Activated CD8-positive, alpha-beta memory T cell treated with anti-CD3 and anti-CD28 coated beads, Interleukin-2, amount 50 U/mL, for 1 hour (primary cell): ENCODE data around the gene FOXO6.

ENCODE experiments used
- DNase-seq: peaks from one replicate; pipeline ENCODE4 v3.0.0-alpha.2; 2020; ENCODE audit errors: extremely low read depth

FOXO6 gene

DNA sequence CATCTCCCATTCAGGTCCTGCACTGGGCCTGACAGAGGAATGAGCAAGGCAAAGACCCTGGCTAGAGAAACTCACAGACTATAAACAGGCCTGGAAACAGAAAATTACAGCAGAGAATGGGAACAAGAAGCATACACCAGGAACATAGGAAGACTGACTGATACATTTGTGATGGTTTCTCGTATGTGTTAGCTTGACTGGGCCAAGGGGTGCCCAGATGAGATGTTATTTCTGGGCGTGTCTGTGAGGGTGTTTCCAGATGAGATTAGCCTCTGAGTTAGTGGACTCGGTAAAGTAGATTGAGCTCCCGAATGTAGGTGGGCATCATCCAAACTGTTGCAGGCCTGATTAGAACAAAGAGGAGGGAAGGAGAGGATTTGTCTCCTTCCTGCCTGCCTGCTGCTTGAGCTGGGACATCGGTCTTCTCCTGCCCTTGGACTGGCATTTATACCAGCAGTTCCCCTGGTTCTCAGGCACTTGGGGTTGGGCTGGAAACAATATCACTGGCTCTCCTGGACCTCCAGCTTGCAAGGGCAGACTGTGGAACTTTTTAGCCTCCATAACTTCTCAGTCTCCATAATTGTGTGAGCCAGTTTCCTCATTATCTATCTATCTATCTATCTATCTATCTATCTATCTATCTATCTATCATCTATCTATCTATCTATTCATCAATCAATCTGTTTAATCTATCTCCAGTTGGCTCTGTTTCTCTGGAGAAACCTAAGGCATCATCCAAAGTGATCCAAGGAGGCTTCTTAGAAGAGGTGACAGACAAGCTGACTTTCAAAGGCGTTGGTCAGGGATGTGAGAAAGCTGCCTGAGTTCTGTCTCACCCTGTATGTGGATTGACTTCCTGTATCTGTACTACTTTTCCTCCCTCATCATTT, 9.7 kb upstream of the FOXO6 start:
- DNase-seq = no peak

DNA sequence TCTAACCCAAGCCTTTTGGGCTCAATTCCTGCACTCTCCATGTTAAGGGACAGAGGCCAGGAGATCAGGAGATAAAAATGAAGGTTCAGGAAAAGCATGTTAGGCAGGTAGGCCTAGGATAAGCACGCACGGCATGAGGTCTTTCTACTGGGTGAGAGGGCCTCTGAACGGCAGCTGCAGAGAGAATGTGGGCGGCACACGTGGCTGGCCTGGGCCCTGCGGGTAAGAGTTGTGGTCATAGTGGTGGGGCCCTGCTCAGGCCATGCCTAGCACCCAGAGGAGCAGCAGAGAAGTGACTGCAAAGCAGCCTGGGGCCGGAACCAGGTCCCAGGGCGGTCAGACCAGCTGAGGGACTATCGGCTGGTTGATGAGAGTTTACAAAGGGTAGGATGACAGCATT, 7.5 kb upstream of the FOXO6 start:
- no peak for DNase-seq

DNA sequence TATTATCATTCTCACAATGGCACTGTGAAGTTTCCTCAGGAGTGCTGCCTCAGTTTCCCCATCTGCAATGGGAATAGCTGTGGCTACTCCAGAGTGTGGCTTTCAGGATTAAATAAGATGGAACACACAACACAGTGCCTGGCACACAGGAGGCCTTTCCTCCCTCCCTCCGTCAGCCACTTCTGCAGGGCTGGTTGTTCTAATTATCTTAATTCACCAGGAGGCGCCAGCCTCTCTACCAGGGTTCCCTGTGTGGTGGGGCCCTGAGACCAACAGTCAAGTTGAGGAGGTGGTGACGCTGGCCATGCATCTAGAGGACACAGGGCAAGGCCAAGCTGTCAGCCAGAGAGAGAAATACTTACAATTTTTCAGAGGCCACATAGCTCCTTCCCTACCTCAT, 6.3 kb upstream of the FOXO6 start:
- no peak for DNase-seq

DNA sequence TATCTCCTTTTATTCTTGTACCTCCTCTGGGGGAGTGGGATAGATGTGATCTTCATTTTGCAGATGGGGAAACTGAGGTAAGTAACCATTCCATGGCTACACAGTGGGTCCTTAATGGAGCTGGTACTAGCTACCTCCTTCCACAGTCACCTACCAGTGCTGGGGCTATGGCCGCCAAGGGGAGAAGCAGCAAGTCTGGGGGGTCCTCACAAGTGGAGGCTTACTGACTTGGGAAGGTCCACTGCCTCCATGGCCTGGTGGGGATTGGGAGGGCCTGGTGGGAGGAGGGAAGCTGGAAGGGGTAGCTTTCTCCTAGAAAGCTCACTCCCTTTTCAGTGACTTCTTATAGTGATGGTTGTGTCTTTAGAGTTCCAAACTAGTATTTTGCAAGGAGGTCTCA, 5.9 kb upstream of the FOXO6 start:
- DNase-seq = no peak

DNA sequence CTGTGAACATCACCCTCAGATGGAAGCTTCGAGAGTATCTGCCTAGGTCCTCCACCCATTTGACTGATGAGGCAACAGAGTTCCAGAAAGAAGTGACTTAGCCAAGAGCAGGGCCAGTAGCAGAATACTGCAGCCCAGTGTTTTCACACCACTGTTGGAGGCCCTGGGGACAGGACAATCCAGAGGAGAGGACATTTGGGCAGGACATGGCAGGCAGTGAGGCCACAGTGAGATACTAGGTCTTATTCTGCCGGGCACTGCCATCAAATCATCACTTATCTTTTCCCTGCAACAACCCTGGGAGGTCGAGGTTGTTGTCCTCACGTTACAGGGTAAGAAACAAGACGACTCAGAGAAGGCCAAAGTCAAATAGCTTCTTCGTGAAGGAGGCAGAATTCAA, 5.5 kb upstream of the FOXO6 start:
- no peak for DNase-seq

DNA sequence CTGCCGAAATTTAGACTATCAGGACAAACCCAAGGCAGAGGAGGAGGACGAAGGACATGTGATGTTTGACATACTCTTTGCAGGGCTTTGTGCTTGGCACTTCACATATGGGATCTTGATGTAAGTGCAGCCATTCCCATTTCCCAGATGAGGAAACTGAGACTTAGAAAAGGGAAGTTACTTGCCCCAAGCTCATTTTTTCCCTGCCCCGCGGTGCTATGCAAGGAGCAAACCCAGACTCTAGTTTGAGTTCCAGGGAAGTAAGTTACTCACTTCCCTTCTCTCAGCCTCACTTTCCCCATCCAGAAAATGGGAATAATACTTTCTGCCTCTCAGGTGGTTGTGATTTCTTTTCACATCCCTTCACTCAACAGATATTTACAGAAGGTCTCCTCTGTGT, 4.5 kb upstream of the FOXO6 start:
- no peak for DNase-seq

DNA sequence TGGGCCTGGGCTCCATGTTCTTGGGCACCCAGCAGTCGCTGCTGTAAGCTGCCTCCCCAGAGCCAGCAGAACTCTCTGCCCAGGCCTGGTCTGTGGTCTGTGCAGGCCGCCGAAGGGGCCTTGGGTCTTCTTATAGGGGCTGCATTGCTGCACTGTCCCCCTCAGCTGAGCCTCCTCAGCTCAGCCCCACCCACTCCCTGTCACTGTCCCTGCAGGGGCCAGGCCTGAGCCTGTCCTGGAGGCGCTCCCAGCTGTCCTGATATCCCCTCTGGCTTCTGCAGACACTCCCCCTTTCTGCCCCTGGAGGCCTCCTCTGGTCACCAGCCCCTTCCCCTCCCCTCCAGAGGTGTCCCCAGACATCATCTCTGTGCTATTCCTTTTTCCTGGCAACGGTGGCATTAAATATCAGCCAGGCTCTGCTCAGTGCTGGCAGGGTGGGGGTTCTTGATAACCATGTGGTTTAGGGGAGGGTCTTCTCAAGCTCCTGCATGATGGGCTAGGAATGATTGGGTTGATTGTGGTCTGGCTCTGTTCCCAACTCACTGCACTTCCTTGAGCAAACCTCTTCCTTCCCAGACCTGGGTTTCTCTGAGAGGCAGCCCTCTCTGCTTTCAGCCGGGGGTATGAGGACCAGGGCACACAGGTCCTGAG, 3.7 kb upstream of the FOXO6 start:
- no peak for DNase-seq

DNA sequence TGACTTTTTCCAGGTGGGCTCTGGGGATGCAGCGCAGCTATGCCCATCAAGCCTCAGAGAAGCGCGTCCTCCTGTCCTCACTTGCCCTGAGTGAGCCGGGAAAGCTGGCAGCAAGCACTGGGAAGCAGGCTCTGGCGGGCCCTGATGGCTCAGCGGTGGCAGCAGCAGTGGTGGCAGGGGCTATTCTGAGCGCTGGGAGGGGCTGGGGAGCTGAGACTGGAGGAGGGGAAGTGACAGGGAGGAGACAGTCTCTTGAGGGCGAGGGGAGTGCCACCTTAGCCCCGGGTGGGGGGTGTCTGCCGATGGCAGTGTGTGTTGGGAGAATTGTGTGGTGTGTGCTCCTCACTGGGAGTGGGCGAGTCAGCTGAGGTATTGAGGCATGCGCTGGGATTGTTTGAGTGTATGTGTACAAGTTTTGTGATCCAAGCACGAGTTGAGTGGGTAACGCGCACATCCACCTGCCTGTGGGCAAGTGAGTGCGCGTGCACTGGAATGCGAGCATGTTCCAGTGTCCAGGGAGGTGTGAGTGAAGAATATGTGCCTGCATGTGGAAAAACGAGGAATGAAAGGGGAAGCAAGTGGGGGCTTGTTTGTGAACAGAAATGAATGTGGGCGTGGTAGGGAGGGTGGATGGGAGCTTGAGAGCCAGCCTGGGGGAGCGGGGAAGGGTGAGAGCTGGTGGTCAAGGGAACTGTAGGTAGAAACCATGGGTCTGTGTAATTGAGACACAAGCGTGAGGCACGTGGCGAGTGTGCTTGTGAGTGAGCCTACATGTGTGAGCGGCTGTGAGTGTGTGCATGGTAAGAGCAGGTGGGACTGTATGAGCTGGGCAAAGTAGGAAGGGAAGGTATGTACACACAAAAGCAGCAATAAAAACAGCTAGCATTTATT, 2.9 kb upstream of the FOXO6 start:
- no peak for DNase-seq

DNA sequence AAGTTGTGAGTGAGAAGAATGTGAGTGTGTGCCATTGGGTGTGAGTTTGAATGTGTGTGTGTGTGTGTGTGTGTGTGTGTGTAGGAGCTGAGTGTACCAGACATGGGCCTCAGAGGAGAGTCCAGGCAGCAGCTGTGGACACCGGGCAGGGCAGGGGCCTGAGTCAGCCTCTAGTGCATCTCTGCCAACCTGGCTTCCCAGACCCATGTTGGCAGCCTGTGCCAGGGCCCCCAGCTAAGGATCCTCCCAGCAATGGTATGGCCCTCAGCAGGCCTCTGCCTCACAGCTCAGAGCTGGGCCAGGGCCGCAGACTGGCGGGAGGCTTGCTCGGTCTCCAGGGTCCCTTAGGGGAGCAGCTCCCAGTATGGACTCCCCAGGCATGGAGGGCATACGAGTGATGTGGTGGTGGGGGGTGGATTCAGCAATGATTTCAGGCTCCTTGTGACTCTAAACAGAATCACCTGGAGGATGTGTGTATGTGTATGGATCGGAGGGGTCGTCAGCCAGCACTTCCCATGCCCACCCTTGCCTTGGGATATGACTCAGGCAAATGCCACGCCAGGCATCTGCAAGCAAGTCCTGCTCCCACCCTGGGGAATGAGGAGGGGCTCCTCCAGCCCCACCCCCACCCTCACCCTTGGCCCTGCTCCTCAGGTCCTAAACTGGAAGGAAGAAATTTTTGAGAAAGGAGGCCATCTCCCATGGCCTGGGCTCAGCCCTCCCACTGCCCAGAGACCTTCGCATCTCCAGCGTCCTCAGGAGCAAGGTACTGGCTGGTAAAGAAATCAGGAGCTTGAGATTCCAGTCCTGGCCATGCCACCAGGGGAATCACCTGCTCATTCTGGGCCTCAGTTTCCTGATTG, 1.8 kb upstream of the FOXO6 start:
- DNase-seq = no peak

DNA sequence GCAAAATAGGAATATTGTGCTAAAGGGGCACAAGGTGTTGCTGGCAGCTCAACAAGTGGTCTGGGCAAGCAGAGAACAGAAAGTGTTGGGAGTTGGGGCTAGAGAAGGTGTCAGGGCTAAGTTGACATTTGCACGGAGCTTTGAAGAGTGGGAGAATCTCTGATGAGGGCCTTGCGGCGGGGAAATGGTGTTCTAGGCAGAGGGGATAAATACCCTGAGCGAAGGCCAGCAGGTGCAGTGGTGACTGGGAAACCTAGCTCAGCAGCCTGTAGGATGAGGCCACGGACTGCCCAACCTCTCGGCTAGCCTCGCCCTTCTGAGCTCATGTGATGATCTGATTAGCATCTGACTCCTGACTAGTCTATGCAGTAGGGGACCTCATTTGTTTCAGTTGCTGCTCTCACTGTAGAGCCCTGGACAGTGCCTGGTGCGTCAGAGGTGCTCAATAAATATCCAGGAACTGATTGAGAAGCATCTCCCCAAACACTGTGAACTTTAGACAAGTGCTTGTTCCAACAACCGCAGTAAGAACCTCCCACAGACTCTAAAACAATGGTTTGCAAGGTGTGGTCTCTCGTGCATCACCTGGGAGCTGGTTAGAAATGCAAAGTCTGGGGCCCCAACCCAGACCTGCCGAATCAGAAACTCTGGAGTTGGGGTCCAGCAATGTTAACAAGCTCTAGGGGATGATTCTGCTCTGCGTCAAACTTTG, 1.0 kb upstream of the FOXO6 start:
- no peak for DNase-seq

DNA sequence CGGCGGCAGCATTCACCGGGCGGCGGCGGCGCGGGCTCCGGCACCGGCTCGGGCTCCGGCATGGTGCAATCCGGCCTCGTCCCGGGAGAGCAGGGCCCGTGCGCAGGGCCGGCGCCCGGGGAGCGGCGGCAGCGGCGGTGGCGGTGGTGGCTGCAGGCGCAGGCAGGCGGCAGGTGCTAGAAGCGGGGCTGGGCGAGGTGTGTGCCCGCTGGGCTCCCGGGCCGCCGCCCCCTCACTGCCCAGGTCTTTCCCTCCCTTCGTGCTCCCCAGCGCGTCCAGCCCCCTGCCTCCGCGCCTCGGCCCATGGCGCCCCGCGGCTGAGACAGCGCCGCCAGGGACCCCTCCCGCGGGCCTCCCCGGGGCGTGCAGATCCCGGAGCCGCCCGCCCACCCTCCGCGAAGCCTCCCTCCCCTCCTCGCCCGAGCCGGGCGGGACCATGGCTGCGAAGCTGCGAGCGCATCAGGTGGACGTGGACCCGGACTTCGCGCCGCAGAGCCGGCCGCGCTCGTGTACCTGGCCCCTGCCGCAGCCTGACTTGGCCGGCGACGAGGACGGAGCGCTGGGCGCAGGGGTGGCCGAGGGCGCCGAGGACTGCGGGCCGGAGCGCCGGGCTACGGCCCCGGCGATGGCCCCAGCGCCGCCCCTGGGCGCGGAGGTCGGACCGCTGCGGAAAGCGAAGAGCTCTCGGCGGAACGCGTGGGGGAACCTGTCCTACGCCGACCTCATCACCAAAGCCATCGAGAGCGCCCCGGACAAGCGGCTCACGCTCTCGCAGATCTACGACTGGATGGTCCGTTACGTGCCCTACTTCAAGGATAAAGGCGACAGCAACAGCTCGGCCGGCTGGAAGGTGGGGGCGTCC, 492 bp downstream of the FOXO6 start:
- DNase-seq = no peak

DNA sequence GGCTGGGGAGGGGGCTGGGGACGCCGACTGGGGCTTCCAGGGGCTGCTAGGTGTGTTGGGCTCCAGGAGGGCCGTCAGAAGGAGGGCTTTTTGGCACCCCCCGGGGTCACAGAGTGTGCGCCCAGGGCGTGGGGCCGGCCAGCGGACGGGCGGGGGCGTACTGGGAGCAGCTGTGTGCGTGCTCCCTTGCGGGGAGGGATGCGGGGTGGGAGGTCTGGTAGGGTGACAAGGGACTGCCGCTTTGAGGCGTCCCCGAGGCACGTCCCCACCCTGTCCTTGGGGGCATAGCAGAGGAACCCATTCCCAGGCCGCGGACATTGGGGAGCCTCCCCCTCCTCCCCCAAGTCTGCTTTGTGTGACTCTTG, 1.1 kb downstream of the FOXO6 start:
- no peak for DNase-seq

DNA sequence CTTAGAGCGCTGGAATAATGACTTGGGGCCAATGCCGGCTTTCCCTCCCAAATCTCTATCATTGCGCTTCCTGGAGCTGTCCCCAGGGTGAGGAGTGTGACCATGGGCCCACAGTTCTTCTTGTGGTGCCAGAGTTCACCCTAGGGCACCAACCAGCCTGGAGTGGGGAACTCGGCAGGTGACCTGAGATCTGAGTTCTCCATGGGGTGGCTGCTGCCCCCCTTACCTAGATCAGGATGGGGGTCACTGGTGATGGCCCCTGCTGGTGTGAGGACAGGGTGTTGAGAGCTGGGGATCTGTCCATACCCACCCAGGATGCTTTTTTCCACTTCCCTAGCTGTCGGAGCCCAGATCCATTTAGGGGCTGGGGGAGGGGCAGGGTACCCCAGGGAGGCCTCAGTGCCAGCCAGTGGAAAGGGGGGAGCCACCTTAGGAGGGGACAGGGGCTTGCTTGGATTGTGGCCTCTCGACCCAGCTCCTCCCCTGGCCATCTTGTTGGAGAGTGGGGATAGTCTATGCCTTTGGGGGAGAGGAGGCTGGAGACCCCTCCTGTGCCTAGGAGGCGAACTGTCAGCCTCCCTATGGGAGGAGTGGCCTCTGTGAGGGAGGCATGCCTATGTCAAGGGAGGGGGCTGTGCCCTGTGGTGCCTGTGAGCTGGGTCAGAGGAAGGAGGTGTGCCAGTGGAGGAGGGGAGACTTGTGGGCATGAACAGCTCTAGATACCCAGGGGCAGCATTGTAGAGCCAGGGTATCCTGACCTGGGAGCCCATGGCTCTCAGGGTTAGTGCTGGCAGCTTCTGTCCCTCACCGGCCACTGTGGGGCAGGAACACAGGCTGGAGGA, 1.7 kb downstream of the FOXO6 start:
- DNase-seq = no peak

DNA sequence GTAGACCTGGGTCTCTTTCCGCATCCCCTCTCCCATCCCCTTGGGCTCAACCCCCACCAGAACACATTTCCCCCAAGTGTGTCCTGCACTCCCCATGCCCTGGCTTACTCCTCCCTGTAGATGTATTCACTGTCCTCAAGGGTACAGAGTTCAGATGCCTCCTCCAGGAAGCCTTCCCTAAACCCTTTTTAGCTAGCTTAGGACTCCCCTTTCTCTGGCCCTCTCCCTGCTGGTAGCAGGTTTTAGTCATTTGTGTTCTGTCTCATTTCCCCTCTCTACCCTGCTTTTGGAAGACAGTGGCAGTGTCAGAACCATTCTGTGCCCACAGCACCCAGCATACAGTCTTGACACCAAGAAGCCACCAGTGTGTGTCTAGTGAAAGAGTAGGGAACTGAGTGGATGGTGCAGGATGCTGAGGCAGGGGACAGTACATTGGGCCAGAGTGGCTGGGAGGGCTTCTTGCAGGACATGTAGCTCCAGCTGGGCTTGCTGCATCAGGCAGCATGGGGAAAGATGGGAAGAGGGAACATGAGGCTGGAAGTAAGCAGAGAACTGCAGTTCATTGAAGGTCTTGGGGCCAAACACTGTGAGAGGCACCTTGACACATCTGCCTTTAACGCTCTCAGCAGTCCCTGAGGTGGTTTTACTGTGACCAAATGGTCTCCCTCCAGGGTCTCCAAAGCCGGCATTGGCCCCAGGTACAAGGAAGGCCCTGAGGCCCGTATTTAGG, 2.5 kb downstream of the FOXO6 start:
- DNase-seq = no peak

DNA sequence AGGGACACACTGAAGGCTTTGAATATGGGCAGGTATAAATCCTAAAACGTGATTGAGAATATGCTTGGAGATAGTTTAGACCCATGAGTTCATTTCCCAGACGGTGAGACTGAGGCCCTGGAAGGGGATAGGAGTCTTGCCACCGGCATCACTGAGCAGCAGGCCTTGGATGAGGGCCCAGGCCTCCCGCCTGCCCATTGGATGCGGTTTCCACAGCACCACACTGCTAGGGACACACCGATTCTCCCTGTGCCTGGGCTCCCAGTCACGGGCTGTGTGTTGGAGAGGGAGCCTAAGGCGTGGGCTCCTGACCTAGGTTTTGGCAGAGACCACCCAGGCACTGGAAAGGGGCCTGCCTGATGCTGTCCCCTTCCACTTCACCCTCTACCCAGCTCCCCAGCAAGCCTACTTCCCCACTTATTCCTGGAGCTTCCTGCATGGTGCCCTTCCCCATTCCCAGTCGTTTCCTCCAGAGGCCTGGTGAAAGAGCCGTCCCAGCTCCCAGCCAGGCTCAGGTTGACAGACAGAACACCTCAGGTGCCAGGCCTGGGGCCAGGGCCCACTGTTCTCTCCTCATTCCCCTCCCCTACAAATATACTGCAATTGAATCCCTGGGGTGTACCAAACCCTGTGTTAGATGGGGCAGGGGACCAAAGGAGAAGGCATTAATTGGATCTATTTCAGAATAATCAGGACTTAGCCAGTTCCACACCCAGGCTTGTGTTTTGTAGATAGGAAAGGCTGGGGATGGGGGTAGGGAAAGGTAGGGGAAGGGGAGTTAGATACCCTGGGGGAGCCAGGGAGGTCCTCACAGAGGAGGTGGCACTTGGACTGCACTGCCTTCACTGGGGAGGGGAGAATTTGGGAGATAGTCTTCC, 3.4 kb downstream of the FOXO6 start:
- DNase-seq = no peak

DNA sequence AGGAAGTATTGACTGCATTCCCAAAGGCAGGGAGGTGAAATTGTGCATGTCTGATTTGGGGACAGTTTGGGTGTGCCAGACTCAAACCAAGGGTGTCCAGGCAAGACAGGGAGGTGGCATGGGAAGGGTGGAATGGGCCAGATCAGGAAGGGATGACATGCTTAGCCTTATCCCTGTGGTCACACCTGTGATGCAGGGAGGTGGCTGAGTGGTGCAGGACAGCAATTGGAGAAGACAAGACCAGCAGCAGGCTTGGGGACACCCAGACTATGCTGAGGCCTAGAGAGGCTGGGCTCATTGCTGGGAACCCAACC, 4.0 kb downstream of the FOXO6 start:
- DNase-seq = no peak

DNA sequence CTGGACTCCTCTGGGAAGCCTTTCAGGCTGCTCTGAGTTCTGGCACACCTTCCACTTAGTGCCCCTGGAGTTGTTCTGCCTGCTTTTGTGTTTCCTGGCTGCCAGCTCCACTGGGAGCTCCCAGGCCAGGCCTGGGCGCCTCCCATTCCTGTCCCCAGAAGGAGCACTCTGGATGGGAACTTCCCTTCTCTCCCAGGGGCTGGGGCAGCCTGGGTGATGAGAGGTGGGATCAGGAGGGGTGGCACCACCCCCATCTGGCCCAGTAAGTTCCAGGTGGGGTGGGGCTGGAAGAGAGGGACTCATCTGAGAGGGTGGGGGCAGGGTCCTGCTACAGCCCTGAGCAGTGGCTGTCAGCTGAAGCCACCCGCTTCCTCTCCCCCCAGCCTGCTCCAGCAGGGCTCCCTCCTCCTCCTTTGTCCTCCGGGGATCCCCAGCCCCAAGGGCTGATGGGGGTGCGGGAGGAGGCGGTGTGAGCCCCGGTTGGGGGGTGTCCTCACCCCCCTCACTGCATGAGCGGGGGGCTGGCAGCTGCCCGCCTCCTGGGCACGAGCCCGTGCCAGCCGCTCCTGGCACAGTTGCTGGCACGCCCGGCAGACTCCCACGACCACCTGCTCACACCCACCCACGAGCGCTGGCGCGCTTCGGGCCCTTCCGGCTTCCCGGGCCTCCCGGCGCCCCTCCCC, 4.7 kb downstream of the FOXO6 start:
- no peak for DNase-seq
